Endothelial cell of umbilical vein (primary cell): Measurements from ENCODE around the gene FIBCD1.

Source experiments
- EZH2 ChIP-seq: IDR thresholded peaks from 2 replicates; pipeline ENCODE4 v1.6.1; 2012; ENCODE audit warnings: borderline replicate concordance, low read depth, mild to moderate bottlenecking, moderate library complexity, low read length, inconsistent platforms; ENCODE audit not compliant: severe bottlenecking
- GATA2 ChIP-seq: IDR thresholded peaks from 2 replicates; pipeline ENCODE4 v1.7.0; 2011; ENCODE audit warnings: low read depth, mild to moderate bottlenecking, moderate library complexity, mixed read lengths, low read length; ENCODE audit not compliant: insufficient read length, insufficient read depth
- POLR2A ChIP-seq: IDR thresholded peaks from 2 replicates; pipeline ENCODE4 v1.6.1; 2012; ENCODE audit warnings: low read depth, mild to moderate bottlenecking, control low read depth, low read length
- POLR2AphosphoS5 ChIP-seq: IDR thresholded peaks from 2 replicates; pipeline ENCODE4 v1.6.1; 2012; ENCODE audit warnings: low read depth, mild to moderate bottlenecking, control low read depth, low read length, moderate library complexity; ENCODE audit not compliant: insufficient read depth
- TF ChIP-seq, protein P1 (sequence below), 2 donors: IDR thresholded peaks; 1 replicate in 1 of 2; 2 replicates in 1 of 2; pipeline ENCODE4 v1.5.1; 2011; ENCODE audit warnings: low read length in 2 of 2, mild to moderate bottlenecking in 2 of 2, moderate library complexity in 2 of 2, control low read depth in 1 of 2, inconsistent platforms in 1 of 2, low read depth in 1 of 2; ENCODE audit not compliant: insufficient read depth in 1 of 2; ENCODE audit errors: extremely low read depth in 1 of 2

DNA sequence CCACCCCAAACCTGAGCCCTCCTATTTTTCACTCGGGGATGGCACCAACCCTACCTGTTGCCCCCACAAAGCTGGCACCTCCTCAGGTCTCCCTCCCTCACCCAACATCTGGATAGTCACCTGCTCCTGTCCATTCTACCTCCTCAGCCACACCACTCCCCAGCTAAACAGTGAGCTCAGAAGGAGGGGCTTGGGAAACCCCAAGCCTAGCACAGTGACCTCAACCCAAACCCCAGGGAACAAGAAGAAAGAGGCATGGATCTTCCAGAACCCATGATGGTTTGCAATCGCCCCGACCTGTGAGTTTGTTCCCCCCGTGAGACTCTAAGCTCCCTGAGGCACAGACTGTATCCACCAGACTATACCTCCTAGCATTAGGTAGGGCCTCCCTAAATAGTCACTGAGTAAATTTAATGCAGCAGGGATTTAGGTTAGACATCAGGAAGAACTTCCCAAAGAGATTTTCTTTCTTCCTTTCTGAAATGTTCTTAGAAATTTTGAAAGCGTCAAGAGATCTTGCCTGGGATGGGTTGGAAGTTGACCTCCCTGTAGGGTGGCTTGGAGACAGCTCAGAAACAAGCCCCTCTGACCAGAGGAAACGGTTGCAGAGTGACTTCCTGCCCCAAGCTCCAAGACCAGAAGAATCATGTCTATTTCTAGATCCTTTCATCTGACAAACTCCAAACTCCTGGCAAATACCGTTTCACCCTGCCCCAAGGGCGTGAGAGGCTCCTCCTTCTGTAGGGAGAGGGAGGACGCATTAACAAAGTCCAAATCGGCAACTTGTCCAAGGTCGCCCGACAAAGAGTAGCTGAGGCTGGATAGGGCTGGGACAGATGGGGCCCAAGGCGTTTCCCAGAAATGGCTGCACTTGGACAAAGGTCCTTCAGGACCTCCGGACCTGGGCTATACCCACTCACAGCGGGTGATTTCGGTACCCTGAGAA, 4.1 kb downstream of the FIBCD1 start:
- TF ChIP-seq, protein P1, sequence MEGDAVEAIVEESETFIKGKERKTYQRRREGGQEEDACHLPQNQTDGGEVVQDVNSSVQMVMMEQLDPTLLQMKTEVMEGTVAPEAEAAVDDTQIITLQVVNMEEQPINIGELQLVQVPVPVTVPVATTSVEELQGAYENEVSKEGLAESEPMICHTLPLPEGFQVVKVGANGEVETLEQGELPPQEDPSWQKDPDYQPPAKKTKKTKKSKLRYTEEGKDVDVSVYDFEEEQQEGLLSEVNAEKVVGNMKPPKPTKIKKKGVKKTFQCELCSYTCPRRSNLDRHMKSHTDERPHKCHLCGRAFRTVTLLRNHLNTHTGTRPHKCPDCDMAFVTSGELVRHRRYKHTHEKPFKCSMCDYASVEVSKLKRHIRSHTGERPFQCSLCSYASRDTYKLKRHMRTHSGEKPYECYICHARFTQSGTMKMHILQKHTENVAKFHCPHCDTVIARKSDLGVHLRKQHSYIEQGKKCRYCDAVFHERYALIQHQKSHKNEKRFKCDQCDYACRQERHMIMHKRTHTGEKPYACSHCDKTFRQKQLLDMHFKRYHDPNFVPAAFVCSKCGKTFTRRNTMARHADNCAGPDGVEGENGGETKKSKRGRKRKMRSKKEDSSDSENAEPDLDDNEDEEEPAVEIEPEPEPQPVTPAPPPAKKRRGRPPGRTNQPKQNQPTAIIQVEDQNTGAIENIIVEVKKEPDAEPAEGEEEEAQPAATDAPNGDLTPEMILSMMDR (IDR thresholded peaks at IDR 0.05; ENCODE audit: extremely low read depth in 1 of 2, insufficient read depth in 1 of 2, low read depth in 1 of 2, low read length in 2 of 2): no peak
- TF ChIP-seq POLR2A (no peak), GATA2 (no peak), POLR2AphosphoS5 (no peak), EZH2 (no peak)
